Thyroid gland (tissue), 4 donors: ENCODE results near the gene TNFRSF21. TPM values are rescaled to one million over a fixed set of nuclear protein-coding genes. Genes with fewer than 3 reads are reported as not detected.

Experiments used
- DNase-seq, 2 donors: peaks; one replicate each; pipeline ENCODE4 v3.0.0-alpha.2; 2019
- H3K27ac ChIP-seq, 3 donors: fragments of 200-600 bp; sonication (generic); 1 replicate in 2 of 3; 2 replicates in 1 of 3; pipeline ENCODE4 v1.5.1; 2016 to 2019; ENCODE audit warnings: mild to moderate bottlenecking in 1 of 3, moderate library complexity in 1 of 3
- H3K27me3 ChIP-seq: fragments of 200-600 bp; sonication (generic); one replicate; pipeline ENCODE4 v1.5.1; 2019
- H3K36me3 ChIP-seq, 2 donors: fragments of 200-600 bp; sonication (generic); one replicate each; pipeline ENCODE4 v1.5.1; 2016 to 2019
- H3K4me1 ChIP-seq, 2 donors: fragments of 200-600 bp; sonication (generic); one replicate each; pipeline ENCODE4 v1.5.1; 2017 to 2019
- H3K4me3 ChIP-seq, 3 donors: fragments of 200-600 bp; sonication (generic); replicated peaks in 1 of 3; 1 replicate in 2 of 3; 2 replicates in 1 of 3; pipeline ENCODE4 v1.5.1; 2016; ENCODE audit warnings: mild to moderate bottlenecking in 1 of 3
- H3K9me3 ChIP-seq: fragments of 200-600 bp; sonication (generic); one replicate; pipeline ENCODE4 v1.5.1; 2017
- POLR2A ChIP-seq, 2 donors: fragments of 450-650 bp; IDR thresholded peaks; one replicate each; pipeline ENCODE4 v1.6.1; 2017; ENCODE audit warnings: antibody characterized with exemption in 2 of 2, mild to moderate bottlenecking in 2 of 2, moderate library complexity in 1 of 2
- WGBS, 2 donors: methylation state at CpG; one replicate each; pipeline ENCODE4 v1.1.5; 2017; 5-methylcytosine and 5-hydroxymethylcytosine counted together
- intact Hi-C: fragments of 100-400 bp; cut with DNase I; formaldehyde crosslinking; loops from one replicate; pipeline ENCODE4 v1.15.1; 2023
- total RNA-seq, 4 donors: library from RNA; depleted of rRNA; stranded (reverse); fragments of >200 nt; gene quantifications; one replicate each; pipeline ENCODE4 v1.2.3, GENCODE V29; 2016
- TF ChIP-seq, protein P1 (sequence below), 6 experiments: fragments of 200-600 bp in 3 of 6; fragments of 450-650 bp in 3 of 6; sonication (generic) in 3 of 6; IDR thresholded peaks; one replicate each; pipeline ENCODE4 v1.5.1; 2016 to 2019; ENCODE audit warnings: antibody characterized with exemption in 6 of 6, mild to moderate bottlenecking in 2 of 6, inconsistent platforms in 1 of 6, moderate library complexity in 1 of 6

TNFRSF21 gene
- total RNA-seq, 4 donors from 2014 or later = 5.7 to 13.6 (median 7.0) TPM

DNA sequence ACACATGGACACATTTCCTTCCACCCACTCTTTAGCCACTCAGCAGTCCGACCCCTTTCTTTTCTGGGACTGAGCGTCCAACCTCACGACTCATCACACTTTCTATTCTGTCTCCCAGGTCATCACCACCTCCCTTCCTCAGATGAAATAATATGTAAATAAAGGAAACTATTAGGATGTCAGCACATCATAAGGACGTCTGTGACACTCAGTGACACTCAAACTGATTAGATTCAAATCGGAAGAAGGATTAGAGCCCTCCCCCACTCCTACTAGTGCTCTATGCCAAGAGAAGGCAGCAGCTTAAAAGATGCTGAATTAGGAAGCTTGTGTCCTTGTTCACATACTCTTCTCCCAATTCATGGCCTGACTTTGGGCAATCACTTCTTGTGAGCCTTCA, 113.6 kb downstream of the TNFRSF21 start:
- H3K9me3 ChIP-seq = no peaks in the 10 kb centered on the region
- no peaks in the 10 kb centered on the region for H3K36me3 ChIP-seq
- no peak overlapping the region for H3K4me3 ChIP-seq
- no peaks in the 10 kb centered on the region for H3K27me3 ChIP-seq
- TF ChIP-seq, protein P1, sequence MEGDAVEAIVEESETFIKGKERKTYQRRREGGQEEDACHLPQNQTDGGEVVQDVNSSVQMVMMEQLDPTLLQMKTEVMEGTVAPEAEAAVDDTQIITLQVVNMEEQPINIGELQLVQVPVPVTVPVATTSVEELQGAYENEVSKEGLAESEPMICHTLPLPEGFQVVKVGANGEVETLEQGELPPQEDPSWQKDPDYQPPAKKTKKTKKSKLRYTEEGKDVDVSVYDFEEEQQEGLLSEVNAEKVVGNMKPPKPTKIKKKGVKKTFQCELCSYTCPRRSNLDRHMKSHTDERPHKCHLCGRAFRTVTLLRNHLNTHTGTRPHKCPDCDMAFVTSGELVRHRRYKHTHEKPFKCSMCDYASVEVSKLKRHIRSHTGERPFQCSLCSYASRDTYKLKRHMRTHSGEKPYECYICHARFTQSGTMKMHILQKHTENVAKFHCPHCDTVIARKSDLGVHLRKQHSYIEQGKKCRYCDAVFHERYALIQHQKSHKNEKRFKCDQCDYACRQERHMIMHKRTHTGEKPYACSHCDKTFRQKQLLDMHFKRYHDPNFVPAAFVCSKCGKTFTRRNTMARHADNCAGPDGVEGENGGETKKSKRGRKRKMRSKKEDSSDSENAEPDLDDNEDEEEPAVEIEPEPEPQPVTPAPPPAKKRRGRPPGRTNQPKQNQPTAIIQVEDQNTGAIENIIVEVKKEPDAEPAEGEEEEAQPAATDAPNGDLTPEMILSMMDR (IDR thresholded peaks at IDR 0.05) = no peak
- no peak for TF ChIP-seq POLR2A (IDR thresholded peaks at IDR 0.05)
- 91 to 94% methylated on average over 5 of the region's 5 CpGs for WGBS, 2 donors
- no peaks in the 10 kb centered on the region for H3K4me1 ChIP-seq
- H3K27ac ChIP-seq = no peak overlapping the region
- DNase-seq = no peak
- intact Hi-C loops = no loop called here

DNA sequence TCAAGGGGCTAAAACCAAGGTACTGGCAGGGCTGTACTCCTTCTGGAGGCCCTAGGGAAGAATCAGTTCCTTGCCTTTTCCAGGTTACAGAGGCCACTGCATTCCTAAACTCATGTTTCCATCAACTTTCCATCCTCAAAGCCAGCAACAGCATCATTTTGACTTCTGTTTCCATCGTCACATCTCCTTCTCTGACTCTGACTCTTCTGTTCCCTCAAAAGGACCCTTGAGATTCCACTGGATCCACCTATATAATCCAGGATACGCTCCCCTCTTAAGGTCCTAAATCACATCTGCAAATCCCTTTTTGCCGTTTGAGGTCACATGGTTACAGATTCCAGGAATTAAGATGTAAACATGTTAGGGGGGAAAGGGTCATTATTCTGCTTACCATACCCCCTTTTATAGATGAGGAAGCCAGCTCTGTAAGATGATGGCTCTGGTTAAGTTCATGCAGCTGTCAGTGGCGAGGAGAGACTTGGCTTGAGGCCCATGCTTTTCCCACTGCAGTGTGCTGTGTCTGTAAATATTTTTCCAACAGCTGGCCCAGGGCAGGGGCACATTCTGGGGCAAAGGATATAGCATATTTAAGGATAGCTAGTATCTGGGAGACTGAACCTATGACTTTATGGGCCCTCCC, 114.6 kb downstream of the TNFRSF21 start:
- Histone ChIP-seq H3K27me3 (no peaks in the 10 kb centered on the region), H3K27ac (no peak overlapping the region), H3K36me3 (no peaks in the 10 kb centered on the region), H3K4me3 (no peak overlapping the region), H3K4me1 (no peaks in the 10 kb centered on the region), H3K9me3 (no peaks in the 10 kb centered on the region)
- no peak for TF ChIP-seq POLR2A (IDR thresholded peaks at IDR 0.05)
- TF ChIP-seq, protein P1 (IDR thresholded peaks at IDR 0.05) = no peak
- intact Hi-C loops = no loop called here
- WGBS, 2 donors = 69 to 78% methylated on average over 4 of the region's 4 CpGs
- DNase-seq = no peak

DNA sequence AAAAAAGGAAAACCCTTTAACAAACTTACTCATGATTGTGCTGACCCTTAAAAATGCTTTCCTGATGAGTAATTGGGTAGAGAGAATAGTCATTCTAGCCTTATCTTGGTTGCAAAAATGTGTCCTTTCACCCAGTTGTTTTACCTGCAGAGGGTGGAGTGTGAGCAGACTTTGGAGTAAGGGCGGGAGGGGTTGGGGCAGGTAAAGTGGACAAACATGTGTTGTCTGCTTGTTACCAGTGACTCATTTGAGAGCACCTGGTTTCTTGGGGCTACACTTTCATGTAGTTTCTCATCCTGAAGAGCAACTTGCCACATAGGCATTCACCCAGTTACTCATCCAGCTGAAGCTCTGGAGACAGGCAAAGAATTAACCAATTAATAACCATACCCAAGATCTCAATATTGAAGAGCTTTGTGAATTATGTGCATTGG, 121.1 kb downstream of the TNFRSF21 start:
- no peak for TF ChIP-seq POLR2A (IDR thresholded peaks at IDR 0.05)
- TF ChIP-seq, protein P1 (IDR thresholded peaks at IDR 0.05) = no peak
- Histone ChIP-seq H3K27ac (peak overlapping the region in 1 of 3 donors; percentile 48), H3K27me3 (no peaks in the 10 kb centered on the region), H3K4me3 (no peak overlapping the region), H3K9me3 (no peaks in the 10 kb centered on the region), H3K4me1 (peaks cover 0 to 14% of the 10 kb centered on the region in 2 donors), H3K36me3 (no peaks in the 10 kb centered on the region)
- intact Hi-C loops = no loop called here
- 56 to 84% methylated on average over 1 of the region's 1 CpG for WGBS, 2 donors
- peak; percentile 8 to 11 for DNase-seq

DNA sequence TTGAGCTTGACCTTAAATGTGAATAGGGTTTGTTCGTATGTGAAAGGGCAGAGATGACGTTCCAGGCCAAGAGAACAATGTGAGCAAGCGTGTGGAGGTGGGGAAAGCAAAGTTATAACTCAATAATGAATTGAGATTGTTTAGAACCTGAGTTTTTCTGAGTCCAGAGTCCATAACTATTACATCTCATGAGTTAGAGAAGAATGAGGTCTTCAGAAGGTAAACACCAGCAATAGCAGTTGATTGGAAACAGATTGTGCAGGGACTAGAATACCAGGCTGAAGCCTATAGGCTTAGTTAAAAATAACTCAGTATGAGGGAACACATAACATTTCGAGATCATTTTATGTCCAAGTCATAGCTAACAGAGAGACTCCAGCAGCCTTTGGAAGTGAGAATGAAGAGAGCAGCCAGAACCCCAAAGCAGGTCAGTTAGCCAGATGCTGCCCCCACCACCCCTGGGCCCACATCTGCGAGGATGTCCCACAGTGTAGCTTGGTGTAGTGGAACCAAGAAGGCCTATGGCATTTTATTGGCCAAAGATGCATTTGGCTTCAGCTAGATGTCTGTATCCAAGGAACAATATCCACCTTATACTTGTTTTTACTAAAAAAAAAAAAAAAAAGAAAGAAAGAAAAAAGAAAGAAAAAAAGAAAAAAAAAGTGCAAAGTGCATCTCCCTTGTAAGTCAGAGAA, 121.7 kb downstream of the TNFRSF21 start:
- H3K9me3 ChIP-seq = no peaks in the 10 kb centered on the region
- peaks cover 0 to 14% of the 10 kb centered on the region in 2 donors for H3K4me1 ChIP-seq
- TF ChIP-seq, protein P1 (IDR thresholded peaks at IDR 0.05) = no peak
- no peak for TF ChIP-seq POLR2A (IDR thresholded peaks at IDR 0.05)
- no peak for DNase-seq
- no peak overlapping the region for H3K4me3 ChIP-seq
- no peaks in the 10 kb centered on the region for H3K27me3 ChIP-seq
- no peaks in the 10 kb centered on the region for H3K36me3 ChIP-seq
- intact Hi-C loops = no loop called here
- WGBS, 2 donors = 91 to 94% methylated on average over 5 of the region's 5 CpGs
- H3K27ac ChIP-seq = peak overlapping the region in 1 of 3 donors; percentile 48

GRCh38 chr6:47187113-47187512, 122.6 kb downstream of the TNFRSF21 start:
- Histone ChIP-seq H3K9me3 (no peaks in the 10 kb centered on the region), H3K27me3 (no peaks in the 10 kb centered on the region), H3K27ac (peak overlapping the region in 1 of 3 donors; percentile 48), H3K4me1 (peaks cover 0 to 19% of the 10 kb centered on the region in 2 donors), H3K4me3 (no peak overlapping the region), H3K36me3 (no peaks in the 10 kb centered on the region)
- intact Hi-C loops = no loop called here
- 95 to 100% methylated on average over 1 of the region's 1 CpG for WGBS, 2 donors
- DNase-seq = no peak
- TF ChIP-seq, protein P1 (IDR thresholded peaks at IDR 0.05) = no peak
- no peak for TF ChIP-seq POLR2A (IDR thresholded peaks at IDR 0.05)
